Fibroblast of skin of left biceps (primary cell): Measurements from ENCODE around the gene ACCSL.
A peak's percentile ranks its signal among the peaks of the same experiment; 100 is the strongest.

Experiments used
- DNase-seq, 2 experiments: peaks; one replicate each; pipeline ENCODE4 v3.0.0-alpha.2; 2013; ENCODE audit warnings: low read depth in 2 of 2

ACCSL gene

GRCh38 chr11:44018127-44018521, 29.7 kb upstream of the ACCSL start:
- no peak for DNase-seq

GRCh38 chr11:44018829-44019228, 29.0 kb upstream of the ACCSL start:
- DNase-seq, result peak in 1 of 2 experiments; percentile 50

DNA sequence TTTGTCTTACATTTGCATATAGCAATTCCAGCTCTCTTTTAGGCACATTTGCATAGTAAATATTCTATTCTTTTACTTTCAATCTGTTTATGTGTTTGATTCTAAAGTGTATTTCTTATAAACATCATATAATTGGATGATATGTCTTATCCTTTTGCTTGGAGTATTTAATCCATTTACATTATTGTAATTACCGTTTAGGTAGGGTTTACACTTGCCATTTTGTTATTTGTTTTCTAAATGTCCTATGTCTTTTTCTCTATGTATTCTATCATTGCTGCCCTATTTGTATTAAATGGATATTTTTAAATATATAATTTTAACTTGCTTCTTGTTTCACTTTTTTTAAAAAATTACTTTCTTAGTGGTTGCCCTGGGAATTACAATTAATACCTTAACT, 22.8 kb upstream of the ACCSL start:
- no peak for DNase-seq

- no peak for DNase-seq
Observed at GRCh38 chr11:44025727-44026126, 22.1 kb upstream of the ACCSL start.

- no peak for DNase-seq
Observed at GRCh38 chr11:44028401-44028800, 19.4 kb upstream of the ACCSL start.

- DNase-seq, result no peak
Observed at GRCh38 chr11:44028816-44029506, 18.8 kb upstream of the ACCSL start.

DNA sequence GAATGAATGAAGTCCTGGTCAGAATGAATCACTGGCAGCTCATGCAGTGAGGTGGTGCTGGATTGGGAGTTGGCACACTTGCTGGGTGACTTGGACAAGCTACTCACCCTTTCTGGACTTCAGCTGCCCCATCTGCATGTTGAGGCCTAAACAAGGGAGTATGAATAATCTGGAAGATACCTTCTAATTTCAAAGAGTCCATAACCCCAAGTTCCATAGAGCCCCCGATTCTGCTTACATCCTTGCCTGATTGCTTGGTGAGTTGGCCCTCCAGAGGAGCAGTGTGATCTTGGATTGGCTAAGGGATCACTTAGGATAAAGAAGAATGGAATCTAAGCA, 18.3 kb upstream of the ACCSL start:
- no peak for DNase-seq

- no peak for DNase-seq
Observed at GRCh38 chr11:44029977-44030911, 17.5 kb upstream of the ACCSL start.

DNA sequence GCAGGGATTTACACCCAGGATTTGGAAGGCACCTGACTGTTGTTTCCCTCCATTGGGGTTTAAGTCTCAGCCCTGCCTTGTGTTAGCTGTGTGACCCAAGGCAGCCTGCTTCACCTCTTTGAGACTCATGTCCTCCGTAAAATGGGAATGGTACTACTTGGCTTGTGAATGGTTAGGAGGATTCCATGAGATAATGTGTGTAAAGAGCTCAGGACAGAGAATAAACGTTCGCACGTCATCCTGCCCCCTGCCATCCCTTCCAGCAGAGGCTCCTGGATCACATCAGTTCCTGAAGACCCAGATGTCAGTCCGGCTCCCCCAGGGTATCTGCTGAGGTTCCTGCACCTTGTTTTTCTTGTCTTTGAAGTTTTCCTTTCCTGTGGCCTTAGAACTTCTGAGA, 16.8 kb upstream of the ACCSL start:
- no peak for DNase-seq

- DNase-seq, result no peak
Observed at GRCh38 chr11:44031549-44031948, 16.2 kb upstream of the ACCSL start.

DNA sequence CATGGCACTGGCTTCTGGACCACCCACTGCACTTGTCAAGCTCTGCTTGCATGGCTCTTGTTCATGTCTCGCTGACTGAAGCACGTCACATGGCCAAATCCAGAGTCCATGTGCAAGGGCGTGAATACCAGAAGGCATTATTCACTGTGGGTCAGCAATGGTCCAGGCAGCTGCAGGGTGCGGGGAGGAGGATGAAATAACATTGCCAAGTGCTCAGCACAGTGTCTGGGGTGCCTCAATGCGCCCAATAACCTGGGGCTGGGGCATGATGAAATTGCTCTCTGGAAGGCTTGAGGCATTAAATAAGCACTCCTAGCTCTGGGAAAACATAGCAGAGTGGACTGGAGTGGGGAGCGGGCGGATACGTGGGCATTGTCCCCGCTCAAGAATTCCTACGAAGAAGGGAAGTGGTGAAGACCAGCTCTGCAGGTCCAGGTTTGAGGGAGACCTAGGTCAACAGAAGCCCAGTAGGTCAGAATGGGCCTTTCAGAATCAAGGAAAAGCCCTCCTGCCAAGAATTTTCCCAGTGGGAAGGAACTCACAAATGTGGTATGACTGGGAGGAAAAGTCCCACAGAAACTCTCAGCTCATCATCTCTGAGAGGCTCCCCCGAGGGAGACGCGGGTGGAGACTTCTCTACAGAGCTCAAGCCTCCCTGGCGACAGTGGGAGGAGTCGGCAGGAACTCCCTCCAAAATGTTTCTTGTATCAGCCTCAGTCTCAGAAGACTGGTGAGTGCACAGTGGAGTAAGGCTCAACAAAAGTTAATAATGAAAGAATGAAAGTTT, 15.3 kb upstream of the ACCSL start:
- no peak for DNase-seq

GRCh38 chr11:44033411-44033850, 14.3 kb upstream of the ACCSL start:
- DNase-seq, result no peak

DNA sequence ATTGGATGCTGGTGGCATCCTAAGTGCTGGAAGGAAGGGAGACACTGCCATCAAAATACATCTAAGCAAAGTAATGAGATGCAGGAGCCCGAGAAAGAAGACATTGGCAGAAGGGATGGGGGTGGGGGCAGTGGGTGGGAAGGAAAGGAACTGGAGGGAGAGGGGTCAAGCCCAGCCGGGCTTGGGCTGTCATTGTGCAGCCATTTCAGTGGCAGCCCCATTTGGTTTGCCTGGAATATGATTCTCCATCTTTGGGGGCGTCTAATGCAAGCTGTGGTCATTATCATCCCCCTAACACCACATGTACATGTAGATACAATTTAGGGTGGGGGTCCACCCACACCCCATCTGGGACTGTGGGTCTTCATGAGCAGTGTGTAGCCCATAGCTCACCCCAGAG, 13.9 kb upstream of the ACCSL start:
- DNase-seq, result no peak

GRCh38 chr11:44034639-44035038, 13.1 kb upstream of the ACCSL start:
- DNase-seq, result no peak

GRCh38 chr11:44036811-44037657, 10.7 kb upstream of the ACCSL start:
- DNase-seq, result peak; percentile 54 to 56

DNA sequence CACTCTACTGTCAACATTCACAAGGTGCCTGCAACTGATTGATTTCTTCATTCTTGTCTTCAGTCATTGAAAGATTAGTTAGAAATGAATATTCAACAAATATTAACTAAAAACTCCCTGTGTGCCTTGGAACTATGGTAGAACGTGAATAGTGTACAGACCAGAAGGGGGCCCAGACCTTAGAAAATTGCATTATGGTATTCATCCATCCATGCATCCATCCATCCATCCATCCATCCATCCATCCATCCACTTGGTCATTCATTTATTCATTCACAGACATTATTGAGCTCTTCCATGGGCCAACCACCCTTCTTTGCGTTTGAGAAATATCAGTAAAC, 10.2 kb upstream of the ACCSL start:
- no peak for DNase-seq

- DNase-seq, result no peak
Observed at GRCh38 chr11:44043157-44043556, 4.6 kb upstream of the ACCSL start.

DNA sequence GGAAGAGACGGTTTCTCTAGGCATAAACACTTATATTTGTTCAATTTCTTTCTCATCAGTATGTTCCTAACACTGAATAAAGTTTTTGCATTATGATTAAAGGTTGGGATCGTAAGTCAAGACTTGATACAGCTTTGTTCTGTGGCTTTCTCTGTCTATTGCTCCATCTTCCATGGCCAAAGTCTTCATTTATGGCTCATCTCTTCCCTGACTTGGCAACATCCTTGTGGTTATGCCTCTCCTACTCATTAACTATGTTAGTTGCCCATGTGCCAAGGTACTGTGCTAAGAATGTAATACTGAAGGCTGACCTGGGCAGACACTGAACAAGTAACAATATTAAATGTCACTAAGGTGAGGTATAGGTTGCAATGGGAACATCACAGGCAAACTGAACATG, 1.6 kb upstream of the ACCSL start:
- DNase-seq, result no peak

GRCh38 chr11:44047298-44047697, 483 bp upstream of the ACCSL start:
- DNase-seq, result no peak

DNA sequence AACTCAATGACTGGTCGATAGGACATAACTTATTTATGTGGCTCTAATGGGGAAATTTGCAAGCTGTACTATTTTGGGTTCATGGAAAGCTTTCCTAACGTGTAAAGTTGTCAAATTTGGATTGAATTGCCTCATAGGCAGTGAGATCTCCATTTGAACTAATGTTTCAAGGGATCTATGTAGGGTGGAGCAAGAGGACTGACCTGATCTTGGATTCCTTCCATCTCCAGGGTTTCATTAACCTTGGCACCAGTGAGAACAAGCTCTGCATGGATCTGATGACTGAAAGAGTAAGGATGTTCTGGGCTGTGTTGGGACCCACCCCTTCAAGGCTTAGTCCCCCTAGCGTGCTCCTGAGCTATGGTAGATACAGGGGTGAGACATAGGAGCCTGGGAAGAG, 2.1 kb downstream of the ACCSL start:
- DNase-seq, result no peak

- no peak for DNase-seq
Observed at GRCh38 chr11:44051171-44051570, 3.4 kb downstream of the ACCSL start.

GRCh38 chr11:44057340-44057739, 9.6 kb downstream of the ACCSL start:
- no peak for DNase-seq
